Astrocyte (in vitro differentiated cells and primary cell): ENCODE results near the gene RNF44.

Source experiments
- EZH2 ChIP-seq: IDR thresholded peaks from 2 replicates; pipeline ENCODE4 v1.6.1; 2012; ENCODE audit warnings: mild to moderate bottlenecking, low read length, inconsistent platforms; ENCODE audit not compliant: insufficient read depth
- TF ChIP-seq, protein P1 (sequence below): IDR thresholded peaks from 2 replicates; pipeline ENCODE4 v1.5.1; 2011; ENCODE audit warnings: low read depth, mild to moderate bottlenecking, inconsistent platforms, low read length, moderate library complexity; ENCODE audit not compliant: insufficient read depth

DNA sequence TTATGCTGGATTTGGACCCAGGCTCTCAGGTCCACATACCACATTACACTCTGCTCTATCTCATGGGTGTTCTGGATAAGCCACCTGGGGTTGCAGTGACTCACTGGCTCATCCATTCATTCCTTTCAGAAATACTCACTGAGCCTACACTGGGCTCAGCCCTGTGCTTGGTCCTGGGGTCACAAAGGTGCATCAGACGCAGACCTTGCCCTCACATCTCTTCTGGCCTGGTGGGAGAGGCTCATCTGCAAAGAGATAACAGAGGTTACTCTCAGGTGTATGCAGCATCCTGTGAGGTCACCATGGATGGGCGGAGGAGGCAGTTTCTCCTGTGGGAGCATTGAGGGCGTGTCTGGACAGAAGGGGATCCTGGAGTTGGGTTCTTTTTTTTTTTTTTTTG lies 24.1 kb upstream of the RNF44 start:
- TF ChIP-seq, protein P1, sequence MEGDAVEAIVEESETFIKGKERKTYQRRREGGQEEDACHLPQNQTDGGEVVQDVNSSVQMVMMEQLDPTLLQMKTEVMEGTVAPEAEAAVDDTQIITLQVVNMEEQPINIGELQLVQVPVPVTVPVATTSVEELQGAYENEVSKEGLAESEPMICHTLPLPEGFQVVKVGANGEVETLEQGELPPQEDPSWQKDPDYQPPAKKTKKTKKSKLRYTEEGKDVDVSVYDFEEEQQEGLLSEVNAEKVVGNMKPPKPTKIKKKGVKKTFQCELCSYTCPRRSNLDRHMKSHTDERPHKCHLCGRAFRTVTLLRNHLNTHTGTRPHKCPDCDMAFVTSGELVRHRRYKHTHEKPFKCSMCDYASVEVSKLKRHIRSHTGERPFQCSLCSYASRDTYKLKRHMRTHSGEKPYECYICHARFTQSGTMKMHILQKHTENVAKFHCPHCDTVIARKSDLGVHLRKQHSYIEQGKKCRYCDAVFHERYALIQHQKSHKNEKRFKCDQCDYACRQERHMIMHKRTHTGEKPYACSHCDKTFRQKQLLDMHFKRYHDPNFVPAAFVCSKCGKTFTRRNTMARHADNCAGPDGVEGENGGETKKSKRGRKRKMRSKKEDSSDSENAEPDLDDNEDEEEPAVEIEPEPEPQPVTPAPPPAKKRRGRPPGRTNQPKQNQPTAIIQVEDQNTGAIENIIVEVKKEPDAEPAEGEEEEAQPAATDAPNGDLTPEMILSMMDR: no peak
- TF ChIP-seq EZH2: no peak
